Neural progenitor cell (in vitro differentiated cells): ENCODE data around the gene PRPF8.

Experiments used
- CTCF ChIP-seq: fragments of 200-600 bp; sonication (generic); IDR thresholded peaks from 2 replicates; pipeline ENCODE4 v1.5.1; 2017; ENCODE audit warnings: antibody characterized with exemption, mild to moderate bottlenecking
- EZH2 ChIP-seq: fragments of 200-600 bp; sonication (generic); IDR thresholded peaks from 2 replicates; pipeline ENCODE4 v1.6.1; 2017; ENCODE audit warnings: antibody characterized with exemption, mild to moderate bottlenecking, moderate library complexity
- EZH2phosphoT487 ChIP-seq: fragments of 200-600 bp; sonication (generic); IDR thresholded peaks from 2 replicates; pipeline ENCODE4 v1.6.1; 2017; ENCODE audit warnings: antibody characterized with exemption

GRCh38 chr17:1683459-1683858 is 1.2 kb downstream of the PRPF8 start:
- TF ChIP-seq CTCF (no peak), EZH2 (no peak), EZH2phosphoT487 (no peak)
